ENCODE measurements around the gene UNC13C. TPM values are rescaled to one million over a fixed set of nuclear protein-coding genes. Genes with fewer than 3 reads are reported as not detected.

UNC13C gene
- total RNA-seq, 1 donor from 2014 or later = 0.22 TPM

- H3K4me3 ChIP-seq = no peak overlapping the region
- no peaks in the 10 kb centered on the region for H3K36me3 ChIP-seq
- no peaks in the 10 kb centered on the region for H3K9me3 ChIP-seq (replicated peaks)
- no peak overlapping the region for H3K27ac ChIP-seq (replicated peaks)
- H3K4me1 ChIP-seq = no peaks in the 10 kb centered on the region
- no peak for TF ChIP-seq CTCF (IDR thresholded peaks at IDR 0.05; ENCODE audit: borderline replicate concordance)
- DNase-seq = no peak
- intact Hi-C loops (cut with micrococcal nuclease) = no loop called here
- no peaks in the 10 kb centered on the region for H3K27me3 ChIP-seq (ENCODE audit: low read depth)
Measured at GRCh38 chr15:54620916-54621315, 642.7 kb downstream of the UNC13C start.

DNA sequence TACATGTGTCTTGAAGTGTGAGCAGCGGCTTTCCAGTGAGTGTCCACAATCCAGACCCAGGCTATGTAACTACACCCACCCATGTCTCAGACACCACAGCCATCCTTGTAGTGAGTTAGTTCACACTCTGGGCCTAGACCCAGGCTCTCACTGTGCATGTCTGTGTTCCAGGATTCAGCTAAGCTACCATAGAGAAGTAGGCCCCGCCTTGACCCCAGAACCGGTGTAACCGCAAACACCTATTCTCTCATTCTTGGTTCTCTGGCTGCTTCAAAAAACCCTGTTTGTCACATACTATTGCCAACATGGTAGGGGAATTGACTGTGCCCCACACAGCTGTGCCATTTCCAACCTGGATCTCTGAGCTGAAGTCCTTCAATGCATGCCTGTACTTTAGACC lies 657.9 kb downstream of the UNC13C start:
- Histone ChIP-seq H3K36me3 (no peaks in the 10 kb centered on the region), H3K9me3 (replicated peaks) (peaks cover 36% of the 10 kb centered on the region), H3K4me1 (no peaks in the 10 kb centered on the region), H3K4me3 (no peak overlapping the region), H3K27ac (replicated peaks) (no peak overlapping the region), H3K27me3 (ENCODE audit: low read depth) (no peaks in the 10 kb centered on the region)
- intact Hi-C loops (cut with micrococcal nuclease) = no loop called here
- no peak for TF ChIP-seq CTCF (IDR thresholded peaks at IDR 0.05; ENCODE audit: borderline replicate concordance)
- no peak for DNase-seq

DNA sequence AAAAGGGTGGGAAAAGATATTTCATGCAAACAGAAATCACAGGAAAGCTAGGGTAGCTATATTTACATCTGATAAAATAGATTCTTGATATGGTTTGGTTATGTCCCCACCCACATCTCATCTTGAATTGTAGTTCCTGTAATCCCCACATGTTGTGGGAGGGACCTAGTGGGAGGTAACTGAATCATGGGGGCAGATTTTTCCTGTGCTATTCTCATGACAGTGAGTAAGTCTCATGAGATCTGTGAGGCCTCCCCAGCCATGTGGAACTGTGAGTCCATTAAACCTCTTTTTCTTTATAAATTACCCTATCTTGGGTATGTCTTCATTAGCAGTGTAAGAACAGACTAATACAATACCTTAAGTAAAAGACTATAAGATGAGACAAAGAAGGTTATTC lies 660.4 kb downstream of the UNC13C start:
- no peaks in the 10 kb centered on the region for H3K4me1 ChIP-seq
- H3K36me3 ChIP-seq = no peaks in the 10 kb centered on the region
- no peak for DNase-seq
- no peak for TF ChIP-seq CTCF (IDR thresholded peaks at IDR 0.05; ENCODE audit: borderline replicate concordance)
- no peaks in the 10 kb centered on the region for H3K27me3 ChIP-seq (ENCODE audit: low read depth)
- peaks cover 36% of the 10 kb centered on the region for H3K9me3 ChIP-seq (replicated peaks)
- intact Hi-C loops (cut with micrococcal nuclease) = no loop called here
- H3K4me3 ChIP-seq = no peak overlapping the region
- H3K27ac ChIP-seq (replicated peaks) = no peak overlapping the region

- no peak for DNase-seq
- H3K27ac ChIP-seq (replicated peaks) = no peak overlapping the region
- intact Hi-C loops (cut with micrococcal nuclease) = no loop called here
- no peaks in the 10 kb centered on the region for H3K4me1 ChIP-seq
- no peaks in the 10 kb centered on the region for H3K36me3 ChIP-seq
- peaks cover 36% of the 10 kb centered on the region for H3K9me3 ChIP-seq (replicated peaks)
- no peak overlapping the region for H3K4me3 ChIP-seq
- no peak for TF ChIP-seq CTCF (IDR thresholded peaks at IDR 0.05; ENCODE audit: borderline replicate concordance)
- no peaks in the 10 kb centered on the region for H3K27me3 ChIP-seq (ENCODE audit: low read depth)
Measured at GRCh38 chr15:54640873-54641272, 662.6 kb downstream of the UNC13C start.

GRCh38 chr15:54644796-54645195 lies 666.6 kb downstream of the UNC13C start:
- TF ChIP-seq CTCF (IDR thresholded peaks at IDR 0.05; ENCODE audit: borderline replicate concordance) = no peak
- intact Hi-C loops (cut with micrococcal nuclease) = no loop called here

GRCh38 chr15:54659646-54660045 lies 681.4 kb downstream of the UNC13C start:
- intact Hi-C loops (cut with micrococcal nuclease) = no loop called here
- H3K27ac ChIP-seq (replicated peaks) = no peak overlapping the region
- DNase-seq = no peak
- H3K4me1 ChIP-seq = no peaks in the 10 kb centered on the region
- H3K36me3 ChIP-seq = no peaks in the 10 kb centered on the region
- H3K27me3 ChIP-seq (ENCODE audit: low read depth) = no peaks in the 10 kb centered on the region
- no peak for TF ChIP-seq CTCF (IDR thresholded peaks at IDR 0.05; ENCODE audit: borderline replicate concordance)
- no peaks in the 10 kb centered on the region for H3K9me3 ChIP-seq (replicated peaks)
- H3K4me3 ChIP-seq = no peak overlapping the region

More at GRCh38 chr15:54644796-54645195, 666.6 kb downstream of the UNC13C start:
- H3K27ac ChIP-seq (replicated peaks) = no peak overlapping the region
- no peak for DNase-seq
- H3K4me3 ChIP-seq = no peak overlapping the region
- H3K9me3 ChIP-seq (replicated peaks) = peaks cover 21% of the 10 kb centered on the region
- no peaks in the 10 kb centered on the region for H3K27me3 ChIP-seq (ENCODE audit: low read depth)
- H3K4me1 ChIP-seq = no peaks in the 10 kb centered on the region
- no peaks in the 10 kb centered on the region for H3K36me3 ChIP-seq
